Neural cell (in vitro differentiated cells): ENCODE results near the gene STAT3. TPM values are rescaled to one million over a fixed set of nuclear protein-coding genes. Genes with fewer than 3 reads are reported as not detected.

ENCODE experiments used
- H2AFZ ChIP-seq: fragments of 200-600, 300-800 bp; sonication (generic), shearing (Covaris generic); 2 replicates; pipeline ENCODE4 v1.6.0; 2014; ENCODE audit warnings: low read depth, mild to moderate bottlenecking, antibody characterized with exemption, low read length, moderate library complexity
- H3F3A ChIP-seq: fragments of 200-600 bp; shearing (Covaris generic); 2 replicates; pipeline ENCODE4 v1.6.1; 2016; ENCODE audit warnings: mild to moderate bottlenecking, moderate library complexity, mixed read lengths, antibody characterized with exemption, low read length; ENCODE audit not compliant: insufficient read depth, poor library complexity, severe bottlenecking
- H3K27ac ChIP-seq: fragments of 200-600, 300-800 bp; sonication (generic), shearing (Covaris generic); 2 replicates; pipeline ENCODE4 v1.5.1; 2014; ENCODE audit warnings: mild to moderate bottlenecking, low read length, moderate library complexity
- H3K27me3 ChIP-seq: fragments of 300-800, 200-600 bp; sonication (generic), shearing (Covaris generic); 2 replicates; pipeline ENCODE4 v1.6.0; 2014; ENCODE audit warnings: mild to moderate bottlenecking, low read depth, low read length, moderate library complexity; ENCODE audit not compliant: insufficient read depth
- H3K36me3 ChIP-seq: fragments of 300-800, 200-600 bp; sonication (generic), shearing (Covaris generic); 2 replicates; pipeline ENCODE4 v1.5.1; 2014; ENCODE audit warnings: mild to moderate bottlenecking, antibody characterized with exemption, low read length, moderate library complexity; ENCODE audit not compliant: insufficient read depth
- H3K4me2 ChIP-seq: fragments of 300-800, 200-600 bp; sonication (generic), shearing (Covaris generic); 2 replicates; pipeline ENCODE4 v1.6.0; 2014; ENCODE audit warnings: mild to moderate bottlenecking, low read length
- H3K4me3 ChIP-seq: fragments of 300-800, 200-600 bp; sonication (generic), shearing (Covaris generic); 2 replicates; pipeline ENCODE4 v1.5.1; 2014; ENCODE audit warnings: mild to moderate bottlenecking, low read length, moderate library complexity
- H3K79me2 ChIP-seq: fragments of 200-600 bp; shearing (Covaris generic); replicated peaks from 2 replicates; pipeline ENCODE4 v1.6.0; 2014; ENCODE audit warnings: mild to moderate bottlenecking, low read length, moderate library complexity; ENCODE audit not compliant: insufficient read depth
- H3K9ac ChIP-seq: fragments of 300-800, 200-600 bp; sonication (generic), shearing (Covaris generic); 2 replicates; pipeline ENCODE4 v1.6.1; 2016; ENCODE audit warnings: mild to moderate bottlenecking, low read length, mixed read lengths
- H3K9me2 ChIP-seq: fragments of 200-600 bp; shearing (Covaris generic); 2 replicates; pipeline ENCODE4 v1.6.1; 2016; ENCODE audit warnings: mild to moderate bottlenecking, low read length, mixed read lengths; ENCODE audit not compliant: insufficient read depth
- H3K9me3 ChIP-seq: fragments of 200-600, 300-800 bp; sonication (generic), shearing (Covaris generic); 2 replicates; pipeline ENCODE4 v1.6.1; 2016; ENCODE audit warnings: mild to moderate bottlenecking, mixed run types, low read length, moderate library complexity, mixed read lengths
- H4K20me1 ChIP-seq: fragments of 200-600 bp; shearing (Covaris generic); 2 replicates; pipeline ENCODE4 v1.6.1; 2016; ENCODE audit warnings: mild to moderate bottlenecking, mixed run types; ENCODE audit not compliant: insufficient read depth
- CTCF ChIP-seq: fragments of 450-650 bp; IDR thresholded peaks from 2 replicates; pipeline ENCODE4 v1.5.1; 2014; ENCODE audit warnings: antibody characterized with exemption, mild to moderate bottlenecking, moderate library complexity; ENCODE audit not compliant: poor library complexity, severe bottlenecking
- EP300 ChIP-seq: fragments of 450-650 bp; conservative IDR thresholded peaks from 2 replicates; pipeline ENCODE4 v1.6.1; 2014; ENCODE audit warnings: antibody characterized with exemption, mild to moderate bottlenecking, moderate library complexity; ENCODE audit not compliant: poor library complexity, severe bottlenecking
- EZH2 ChIP-seq: fragments of 200-600, 300-800 bp; shearing (Covaris generic), sonication (generic); IDR thresholded peaks from 2 replicates; pipeline ENCODE4 v1.6.1; 2014; ENCODE audit warnings: antibody characterized with exemption, low read length, borderline replicate concordance, mild to moderate bottlenecking; ENCODE audit not compliant: insufficient read depth, poor library complexity, severe bottlenecking
- MXI1 ChIP-seq: fragments of 450-650 bp; conservative IDR thresholded peaks from 2 replicates; pipeline ENCODE4 v1.6.1; 2014; ENCODE audit warnings: antibody characterized with exemption, mild to moderate bottlenecking; ENCODE audit not compliant: poor library complexity, severe bottlenecking
- POLR2AphosphoS5 ChIP-seq: IDR thresholded peaks from 2 replicates; pipeline ENCODE4 v1.6.1; 2012
- RAD21 ChIP-seq: fragments of 450-650 bp; conservative IDR thresholded peaks from 2 replicates; pipeline ENCODE4 v1.6.1; 2014; ENCODE audit warnings: antibody characterized with exemption, mild to moderate bottlenecking, moderate library complexity
- REST ChIP-seq: IDR thresholded peaks from 2 replicates; pipeline ENCODE4 v1.6.1; 2012; ENCODE audit warnings: borderline replicate concordance
- SMC3 ChIP-seq: fragments of 450-650 bp; conservative IDR thresholded peaks from 2 replicates; pipeline ENCODE4 v1.6.1; 2014; ENCODE audit warnings: antibody characterized with exemption, mild to moderate bottlenecking, moderate library complexity; ENCODE audit not compliant: poor library complexity
- TAF1 ChIP-seq: IDR thresholded peaks from 2 replicates; pipeline ENCODE4 v1.6.1; 2012; ENCODE audit warnings: low read depth
- polyA plus RNA-seq: library from polyadenylated mRNA; depleted of rRNA; stranded (reverse); fragments of >200 nt; gene quantifications from 2 replicates; pipeline ENCODE4 v1.2.3, GENCODE V29; 2014

STAT3 gene
- polyA plus RNA-seq, 1 donor from 2014 or later, result 24.2 TPM

GRCh38 chr17:42404326-42405055, 16.2 kb upstream of the STAT3 start:
- Histone ChIP-seq H4K20me1 (no peaks in the 10 kb centered on the region), H3K27ac (no peak overlapping the region), H3K9ac (no peak overlapping the region), H3K27me3 (no peaks in the 10 kb centered on the region), H3K79me2 (no peaks in the 10 kb centered on the region), H3F3A (no peaks in the 10 kb centered on the region), H3K9me3 (no peaks in the 10 kb centered on the region), H3K9me2 (no peaks in the 10 kb centered on the region), H3K36me3 (no peaks in the 10 kb centered on the region), H3K4me3 (no peak overlapping the region), H2AFZ (no peak overlapping the region), H3K4me2 (no peak overlapping the region)
- TF ChIP-seq EP300 (no peak), REST (no peak), RAD21 (no peak), CTCF (no peak), POLR2AphosphoS5 (no peak), EZH2 (no peak), TAF1 (no peak), SMC3 (no peak), MXI1 (no peak)

- H3K79me2 ChIP-seq, result no peaks in the 10 kb centered on the region
- no peak overlapping the region for H2AFZ ChIP-seq
These were observed 14.9 kb upstream of the STAT3 start for GRCh38 chr17:42403150-42403549.

More at GRCh38 chr17:42403150-42403549, 14.9 kb upstream of the STAT3 start:
- Histone ChIP-seq H3K27me3 (no peaks in the 10 kb centered on the region), H3K9ac (no peak overlapping the region), H3F3A (no peaks in the 10 kb centered on the region), H3K27ac (no peak overlapping the region), H3K9me3 (no peaks in the 10 kb centered on the region), H3K9me2 (no peaks in the 10 kb centered on the region), H3K4me3 (no peak overlapping the region), H4K20me1 (no peaks in the 10 kb centered on the region), H3K4me2 (no peak overlapping the region), H3K36me3 (no peaks in the 10 kb centered on the region)
- TF ChIP-seq EZH2, result no peak
- no peak for TF ChIP-seq CTCF
- no peak for TF ChIP-seq REST
